Suppressor macrophage treated with lipopolysaccharide for 1 hour (primary cell): ENCODE data around the gene CYB5R3.

Experiments used
- DNase-seq, 3 donors: peaks; one replicate each; pipeline ENCODE4 v3.0.0-alpha.2; 2020 to 2022

The CYB5R3 gene

DNA sequence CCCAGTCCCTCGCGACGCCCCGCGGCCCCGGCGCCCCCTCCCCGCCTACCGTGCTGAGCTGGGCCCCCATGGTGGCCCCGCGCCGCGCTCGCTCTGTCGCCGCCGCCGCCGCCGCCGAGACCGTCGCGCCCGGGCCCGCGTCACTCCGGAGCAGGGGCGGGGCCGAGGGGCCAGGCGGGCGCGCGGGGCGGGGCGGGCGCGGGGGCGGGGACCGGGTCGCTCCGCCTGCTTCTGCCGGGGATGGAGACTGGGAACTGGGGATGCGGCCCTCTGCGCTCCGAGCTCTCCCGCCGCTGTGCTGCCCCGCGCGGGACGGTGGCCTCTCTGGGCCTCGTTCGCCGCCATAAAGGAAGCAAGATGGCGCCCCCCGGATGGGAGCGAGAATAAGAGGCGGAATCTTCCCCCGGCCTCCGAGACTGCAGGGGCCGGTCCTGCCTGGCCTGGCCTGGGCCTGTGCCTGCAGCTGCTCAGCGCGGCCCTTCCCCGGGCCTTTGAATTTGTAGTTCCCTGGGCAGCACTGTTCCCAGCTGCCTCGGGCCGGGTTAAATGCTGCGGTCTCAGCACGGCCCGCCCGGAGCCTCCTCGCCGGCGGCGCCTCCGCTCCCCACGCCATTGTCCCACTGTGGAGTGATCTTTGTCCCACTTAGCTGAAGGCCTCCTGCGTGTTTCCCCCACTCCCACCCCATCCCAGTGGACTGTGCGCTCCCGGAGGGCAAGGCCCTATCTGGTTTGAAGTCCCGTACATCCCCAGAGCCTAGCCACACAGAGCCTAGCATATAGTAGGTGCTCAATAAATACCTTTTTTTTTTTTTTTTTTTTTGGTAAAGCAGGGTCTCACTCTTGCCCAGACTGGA is at the start of gene CYB5R3:
TSS of gene CYB5R3 (minus strand) at position 147 of the 854 bp plus-strand sequence. CDS start at position 70, 77 bp downstream.
- peak; percentile 80 to 96 (median 91) for DNase-seq

DNA sequence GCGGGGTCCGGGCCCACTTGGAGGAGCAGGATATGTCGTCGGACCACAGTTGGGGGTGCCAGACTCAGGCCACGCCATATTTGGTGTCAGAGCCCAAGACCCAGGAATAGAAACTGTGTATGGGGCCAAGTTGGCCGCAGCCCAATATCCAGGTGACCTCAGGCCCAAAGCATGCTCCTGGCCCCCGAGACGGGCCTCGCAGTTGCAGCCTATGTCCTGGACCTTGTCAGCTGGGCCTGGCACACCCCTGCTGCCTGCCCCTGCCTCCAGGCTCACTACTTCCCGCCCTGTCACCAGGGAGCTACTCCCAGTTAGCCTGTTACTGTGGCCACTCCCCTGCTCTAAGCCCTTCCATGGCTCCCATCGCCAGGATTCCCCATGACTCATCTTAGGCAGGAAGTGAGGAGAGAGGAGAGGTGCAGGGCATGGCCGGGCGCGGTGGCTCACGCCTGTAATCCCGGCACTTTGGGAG is 48.4 kb upstream of the CYB5R3 start:
- DNase-seq: peak in 2 of 3 donors; percentile 41 to 46

DNA sequence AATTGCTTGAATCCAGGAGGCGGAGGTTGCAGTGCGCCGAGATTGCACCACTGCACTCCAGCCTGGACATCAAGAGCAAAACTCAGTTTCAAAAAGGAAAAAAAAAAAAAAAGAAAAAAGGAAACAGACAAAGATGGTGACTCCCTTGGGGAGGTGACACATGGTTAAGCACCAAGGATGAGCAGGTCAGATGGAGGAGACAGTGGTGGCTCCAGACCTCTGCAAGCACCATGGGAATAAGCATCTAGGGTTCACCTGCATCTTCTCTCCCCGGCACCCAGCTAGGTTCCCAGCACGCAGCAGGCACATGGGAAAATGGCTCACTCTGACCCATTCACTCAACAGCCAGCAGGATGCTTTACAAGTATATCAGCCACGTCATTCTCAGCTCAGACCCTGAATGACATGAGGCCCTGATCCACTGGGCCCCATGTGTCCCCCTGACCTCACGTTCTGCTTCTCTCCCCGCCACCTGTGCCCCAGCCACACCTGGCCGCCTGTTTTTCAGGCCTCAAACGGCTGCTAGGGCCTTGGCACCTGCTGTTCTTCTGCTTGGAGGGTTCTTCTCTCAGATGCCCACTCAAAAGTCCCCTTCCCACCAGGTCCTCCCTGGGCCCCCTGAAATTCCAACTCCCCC is 47.3 kb upstream of the CYB5R3 start:
- no peak for DNase-seq

DNA sequence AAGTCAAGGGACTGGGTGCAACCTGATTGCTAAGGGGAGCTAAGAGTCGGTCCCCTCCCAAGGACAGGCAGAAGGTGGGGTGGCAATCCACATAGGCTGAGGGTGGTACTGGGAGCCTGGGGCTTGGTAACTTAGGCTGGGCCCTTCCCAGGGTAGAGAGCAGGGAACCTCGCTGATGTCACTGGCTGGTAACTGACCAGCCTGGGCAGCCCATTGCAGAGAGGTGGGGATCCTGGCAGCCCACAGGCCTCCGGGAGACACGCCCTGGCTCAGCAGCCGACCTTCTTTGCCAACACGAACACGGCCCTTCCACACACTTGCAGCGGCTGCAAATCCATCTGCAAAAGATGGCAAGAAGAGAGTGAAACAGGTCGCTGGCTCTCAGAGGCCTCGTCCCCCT is 46.1 kb upstream of the CYB5R3 start:
- no peak for DNase-seq

DNA sequence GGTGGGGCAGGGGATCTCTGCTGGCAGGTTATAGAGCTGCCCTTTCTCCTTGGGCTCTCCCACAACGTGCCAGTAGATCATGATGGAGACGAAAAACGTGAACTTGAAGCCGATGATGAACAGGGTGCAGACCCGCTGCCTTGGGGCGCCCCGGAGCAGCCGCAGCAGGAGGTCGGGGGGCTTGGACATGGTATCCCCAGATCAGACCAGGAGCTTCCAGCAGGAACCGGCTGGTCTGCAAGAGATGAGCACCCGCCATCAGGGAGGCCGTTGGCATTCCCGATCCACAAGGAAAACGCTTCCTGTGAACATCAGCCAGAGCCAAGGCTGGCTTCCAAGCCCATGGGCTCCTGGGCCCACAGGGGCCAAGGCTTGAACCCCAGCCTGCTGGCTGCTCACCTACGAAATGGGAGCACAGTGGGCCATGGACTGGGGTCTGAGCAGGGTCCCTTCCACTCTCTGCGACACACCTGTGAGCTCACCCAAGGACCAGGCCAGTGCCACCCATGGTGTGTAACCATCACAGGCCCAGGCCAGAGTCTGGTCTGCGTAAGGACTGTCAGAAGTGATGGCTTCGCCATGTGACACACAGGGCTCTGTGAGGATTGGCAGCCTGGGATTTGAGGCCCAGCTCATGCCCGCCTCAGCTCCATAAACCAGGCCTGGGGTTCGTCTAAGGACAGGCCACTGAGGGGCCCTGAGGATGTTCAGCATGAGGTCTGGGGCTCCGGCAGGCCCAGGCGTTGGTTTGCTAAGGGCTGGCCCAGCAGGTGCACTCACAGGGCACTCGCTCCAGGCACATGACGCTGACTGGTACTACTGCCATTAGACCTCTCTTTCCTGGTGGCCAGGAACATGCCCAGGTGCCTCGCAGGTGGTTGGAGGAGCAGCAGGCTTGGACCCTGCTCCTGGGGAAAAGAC is 44.8 kb upstream of the CYB5R3 start:
- DNase-seq: no peak

DNA sequence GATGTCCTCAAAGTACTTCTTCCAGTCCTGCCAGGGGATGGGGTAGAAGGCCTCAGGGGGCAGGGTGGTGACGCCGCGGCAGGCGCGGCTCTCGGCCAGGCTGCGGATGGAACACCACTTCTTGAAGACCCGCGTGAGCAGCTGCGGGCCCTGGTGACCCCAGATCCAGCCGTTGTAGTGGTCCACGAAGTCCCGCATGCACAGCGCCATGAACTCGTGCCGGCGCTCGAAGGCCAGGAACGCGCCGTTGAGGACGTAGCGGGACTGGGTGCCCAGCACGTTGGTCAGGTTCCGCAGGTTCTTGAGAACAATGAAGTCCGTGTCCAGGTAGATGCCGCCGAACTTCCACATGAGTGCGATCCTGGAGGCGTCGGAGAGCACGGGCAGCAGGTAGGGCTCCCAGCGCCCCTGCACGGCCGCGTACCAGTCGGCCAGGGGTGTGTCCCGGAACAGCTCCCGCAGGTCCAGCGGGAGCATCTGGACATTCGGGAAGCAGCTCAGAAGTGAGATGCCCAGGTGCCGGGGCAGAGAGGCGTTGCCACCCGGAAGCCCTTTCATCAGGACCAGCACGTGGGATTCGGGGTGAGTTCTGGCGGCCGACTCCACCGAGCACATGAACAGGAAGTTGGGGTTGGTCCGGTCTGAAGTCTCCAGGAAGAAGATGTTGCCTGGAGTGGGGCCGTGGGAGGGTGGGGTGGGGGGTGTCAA is 44.0 kb upstream of the CYB5R3 start:
- no peak for DNase-seq

DNA sequence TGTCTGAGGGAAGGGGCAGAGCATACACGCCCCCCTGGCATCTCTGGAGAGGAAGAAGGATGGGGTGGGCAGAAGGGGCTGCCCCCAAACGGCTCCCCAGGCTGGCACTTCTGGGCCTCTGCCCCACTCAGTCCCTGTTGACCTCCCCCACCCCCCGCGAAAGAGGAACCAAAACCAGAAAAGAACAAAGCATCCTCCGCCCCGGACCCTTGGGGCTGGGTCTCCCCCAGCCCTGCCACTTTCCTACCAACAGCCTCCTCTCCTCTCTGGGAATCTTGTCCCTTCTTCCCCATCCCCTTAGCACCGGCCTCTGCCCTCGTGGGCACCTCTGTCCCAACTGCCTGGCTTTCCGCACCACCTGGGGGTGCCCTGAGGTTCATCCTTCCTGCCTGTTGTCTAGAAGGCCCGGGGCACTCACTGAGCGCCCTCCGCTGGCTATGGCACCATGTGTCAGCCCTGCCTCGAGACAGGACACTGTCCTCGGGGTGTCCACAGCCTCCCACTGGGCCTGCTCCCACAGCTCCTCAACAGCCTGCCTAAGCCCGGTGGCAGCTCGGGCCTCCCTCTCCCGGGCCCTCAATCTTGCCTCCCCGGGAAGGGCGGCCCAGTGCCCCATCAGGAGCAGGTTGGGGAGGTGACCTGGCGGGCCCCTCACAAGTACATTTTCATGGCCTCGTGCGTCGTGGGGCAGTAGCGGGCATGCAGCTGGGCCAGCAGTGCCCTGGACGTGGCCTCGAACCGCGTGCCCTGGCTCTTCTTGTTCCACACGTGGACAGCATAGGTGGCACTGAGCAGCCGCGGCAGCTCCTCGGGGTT is 43.3 kb upstream of the CYB5R3 start:
- peak in 2 of 3 donors; percentile 52 to 61 for DNase-seq

DNA sequence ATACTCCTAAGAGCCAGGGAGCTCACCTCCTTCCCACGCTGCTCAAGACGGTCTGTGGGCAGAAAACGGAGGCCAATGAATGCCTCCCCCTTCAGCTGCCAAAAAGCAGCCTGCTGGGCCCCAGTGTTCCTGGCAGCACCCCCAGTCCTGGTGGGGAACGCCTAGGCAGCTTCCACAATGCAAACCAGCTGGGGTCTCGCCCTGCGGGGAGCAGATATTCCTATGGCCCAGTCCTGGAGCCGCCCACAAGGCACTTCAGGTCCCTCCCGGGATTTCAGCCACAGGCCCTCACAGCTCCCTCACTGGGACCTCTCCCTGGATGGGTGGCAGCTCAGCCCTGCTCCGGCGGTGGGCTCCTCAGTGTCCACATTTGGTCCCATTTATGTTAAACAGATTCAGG is 42.2 kb upstream of the CYB5R3 start:
- no peak for DNase-seq

DNA sequence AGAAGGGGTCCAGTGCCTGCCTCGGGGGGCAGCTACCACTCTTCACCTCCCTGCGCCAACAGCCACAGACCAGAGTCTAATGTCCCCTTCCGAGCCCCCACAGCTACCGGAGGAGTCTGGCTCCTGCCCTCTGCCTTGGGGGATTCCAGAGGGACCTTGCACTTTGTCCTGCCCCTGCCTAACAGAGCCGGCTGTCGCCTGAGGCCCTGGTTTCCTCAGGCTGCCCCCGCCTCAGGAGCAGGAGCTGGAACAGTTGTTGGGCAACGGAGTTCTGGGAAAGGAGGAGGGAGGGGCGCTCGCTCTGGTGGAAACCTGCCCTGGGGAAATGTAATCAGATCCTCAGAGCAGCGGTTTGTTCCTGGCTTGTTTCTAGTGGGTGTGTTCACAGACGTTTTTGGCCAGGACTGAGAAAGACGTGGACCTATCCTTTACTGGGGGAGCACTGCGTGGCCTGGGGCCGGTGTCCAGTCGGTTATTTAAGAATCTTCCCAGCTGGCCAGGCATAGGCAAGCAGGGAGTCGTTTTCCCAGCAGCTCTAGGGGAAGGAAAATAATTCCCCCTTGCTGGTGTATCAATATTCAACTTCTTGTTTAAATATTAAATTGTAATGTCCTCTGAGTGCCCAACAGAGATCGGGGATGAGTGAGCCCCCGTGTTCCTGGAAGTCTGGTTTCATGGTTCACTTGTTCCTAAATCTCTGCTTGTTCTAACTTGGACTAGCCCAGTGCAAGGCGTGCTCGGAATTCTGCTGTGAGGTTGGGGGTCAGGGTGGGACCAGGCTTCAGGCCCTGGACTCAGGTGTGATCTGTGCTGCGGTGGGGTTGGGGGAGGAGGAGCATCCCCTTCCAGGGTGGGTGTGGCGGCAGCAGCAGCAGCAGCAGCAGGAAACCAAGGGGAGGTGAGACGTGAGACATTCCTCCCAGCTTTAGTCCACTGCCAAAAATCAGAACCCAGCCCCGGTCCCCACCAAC is 39.3 kb upstream of the CYB5R3 start:
- DNase-seq: no peak

DNA sequence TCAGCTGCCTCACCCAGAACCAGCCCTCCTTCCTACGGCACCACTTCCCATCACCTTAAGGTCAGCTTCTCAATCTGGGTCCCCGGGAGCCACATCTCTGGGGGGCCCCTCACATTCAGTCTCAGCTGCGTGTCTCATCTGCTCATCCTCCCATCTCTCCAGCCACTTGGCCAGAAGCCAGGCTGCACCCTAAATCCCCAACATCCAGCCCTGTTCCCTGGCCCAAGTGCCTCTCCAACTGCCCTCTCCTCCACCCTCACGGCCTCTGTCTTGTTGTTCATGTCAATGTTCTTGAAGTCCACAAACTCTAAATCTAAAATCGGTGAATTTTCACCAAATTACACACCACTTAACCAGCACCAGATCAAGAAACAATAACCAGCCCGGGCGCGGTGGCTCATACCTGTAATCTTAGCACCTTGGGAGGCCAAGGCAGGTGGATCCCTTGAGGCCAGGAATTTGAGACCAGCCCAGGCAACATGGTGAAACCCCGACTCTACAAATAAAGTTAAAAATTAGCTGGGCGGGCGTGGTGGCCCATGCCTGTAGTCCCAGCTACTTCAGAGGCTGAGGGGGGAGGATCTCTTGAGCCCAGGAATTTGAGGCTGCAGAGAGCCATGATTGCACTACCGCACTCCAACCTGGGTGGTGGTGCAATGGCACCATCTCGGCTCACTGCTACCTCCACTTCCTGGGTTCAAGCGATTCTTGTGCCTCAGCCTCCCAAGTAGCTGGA is 37.7 kb upstream of the CYB5R3 start:
- DNase-seq: no peak

DNA sequence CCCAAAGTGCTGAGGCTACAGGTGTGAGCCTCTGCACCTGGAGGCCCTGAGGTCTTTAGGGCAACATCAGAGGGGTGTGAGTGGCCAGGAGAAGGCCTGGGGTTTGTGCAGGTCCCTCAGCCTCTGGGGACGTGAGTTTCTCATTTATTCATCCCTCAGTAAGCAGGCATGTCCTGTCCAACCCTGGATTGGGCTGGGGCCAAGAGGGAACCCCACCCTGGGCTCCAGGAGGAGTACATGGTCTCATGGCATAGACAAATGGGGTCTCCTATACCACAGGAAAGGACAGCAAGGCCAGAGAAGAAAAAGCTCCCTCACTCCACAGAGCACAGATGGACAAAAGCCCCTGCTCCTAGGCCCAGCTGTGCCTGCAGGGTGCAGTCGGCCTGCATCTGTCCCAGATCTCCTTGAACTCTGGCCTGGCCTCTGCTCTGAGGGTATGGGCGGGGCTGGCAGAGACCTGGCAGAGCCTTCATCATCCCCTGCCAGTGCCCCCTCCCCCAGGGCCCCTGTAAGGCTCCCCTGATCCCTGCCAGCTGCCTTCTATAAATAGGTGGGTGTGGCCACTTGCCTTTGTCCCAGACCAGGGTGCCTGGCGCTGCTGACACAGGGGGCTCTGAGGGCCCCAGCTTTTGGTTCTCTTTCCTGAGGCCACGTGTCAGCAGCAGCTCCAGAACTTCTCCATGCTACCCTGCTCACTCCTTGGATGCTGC is 36.9 kb upstream of the CYB5R3 start:
- no peak for DNase-seq

DNA sequence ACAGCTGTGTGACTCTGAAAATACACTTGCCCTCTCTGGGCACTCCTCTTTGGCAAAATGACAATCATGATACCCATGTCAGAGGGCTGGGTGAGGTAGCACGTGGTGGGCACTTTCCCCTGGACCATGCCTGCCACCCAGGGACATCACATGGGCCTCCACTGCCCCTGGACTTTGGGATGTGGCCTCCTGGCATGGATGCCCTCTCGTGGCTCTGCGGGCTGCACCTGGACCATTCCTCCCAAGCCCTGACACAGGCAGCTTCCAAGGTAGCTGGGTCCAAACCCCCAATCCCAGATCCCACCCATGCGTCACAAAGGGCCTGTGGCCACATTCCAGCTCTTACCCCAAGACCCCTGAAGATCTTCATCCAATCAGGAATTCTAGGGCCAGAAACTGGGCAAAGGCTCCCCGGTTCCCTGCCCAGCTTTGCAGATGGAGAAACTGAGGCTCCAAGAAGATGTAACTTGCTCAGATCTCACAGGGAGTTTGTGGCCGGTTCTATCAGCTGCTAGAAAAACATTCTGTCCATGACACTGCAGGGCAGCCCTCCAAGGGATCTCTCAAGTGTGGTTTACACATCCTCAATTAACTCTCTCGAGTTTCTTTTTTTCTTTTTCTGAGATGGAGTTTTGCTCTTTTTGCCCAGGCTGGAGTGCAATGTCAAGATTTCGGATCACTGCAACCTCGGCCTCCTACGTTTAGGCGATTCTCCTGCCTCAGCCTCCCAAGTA is 35.4 kb upstream of the CYB5R3 start:
- DNase-seq: no peak

DNA sequence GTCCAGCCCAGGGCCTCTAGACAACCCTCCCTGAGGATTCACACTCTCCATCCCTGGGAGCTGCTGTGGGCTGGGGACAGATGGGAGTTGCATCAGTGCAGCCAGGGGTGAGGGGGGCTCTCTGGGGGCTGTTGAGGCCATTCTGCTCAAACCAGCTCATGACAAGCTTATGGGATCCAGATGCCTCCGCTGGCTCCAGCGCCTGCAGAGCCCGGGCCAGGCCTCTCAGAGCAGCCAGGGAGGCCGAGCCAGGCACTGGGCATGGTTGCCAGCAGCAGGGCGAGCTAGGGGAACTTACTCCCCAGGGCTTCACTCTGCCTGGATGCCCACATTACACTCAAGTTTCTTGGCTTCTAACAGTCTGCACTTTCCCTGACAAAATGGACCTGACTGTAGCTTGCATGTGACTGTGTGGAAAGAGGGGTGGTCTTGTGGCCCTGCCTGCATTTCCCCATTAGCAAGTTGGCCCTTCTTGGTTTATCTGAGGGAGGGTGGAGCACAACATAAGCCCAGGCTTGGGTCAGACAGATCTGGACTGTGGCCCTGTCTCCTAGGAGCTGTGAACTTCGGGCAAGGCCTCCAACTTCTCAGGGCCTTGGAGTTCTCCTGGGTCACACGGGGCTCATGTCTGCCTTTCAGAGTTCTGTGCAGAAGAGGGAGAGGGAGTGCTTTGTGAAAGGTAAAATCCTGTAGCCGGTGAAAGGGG is 34.5 kb upstream of the CYB5R3 start:
- no peak for DNase-seq

DNA sequence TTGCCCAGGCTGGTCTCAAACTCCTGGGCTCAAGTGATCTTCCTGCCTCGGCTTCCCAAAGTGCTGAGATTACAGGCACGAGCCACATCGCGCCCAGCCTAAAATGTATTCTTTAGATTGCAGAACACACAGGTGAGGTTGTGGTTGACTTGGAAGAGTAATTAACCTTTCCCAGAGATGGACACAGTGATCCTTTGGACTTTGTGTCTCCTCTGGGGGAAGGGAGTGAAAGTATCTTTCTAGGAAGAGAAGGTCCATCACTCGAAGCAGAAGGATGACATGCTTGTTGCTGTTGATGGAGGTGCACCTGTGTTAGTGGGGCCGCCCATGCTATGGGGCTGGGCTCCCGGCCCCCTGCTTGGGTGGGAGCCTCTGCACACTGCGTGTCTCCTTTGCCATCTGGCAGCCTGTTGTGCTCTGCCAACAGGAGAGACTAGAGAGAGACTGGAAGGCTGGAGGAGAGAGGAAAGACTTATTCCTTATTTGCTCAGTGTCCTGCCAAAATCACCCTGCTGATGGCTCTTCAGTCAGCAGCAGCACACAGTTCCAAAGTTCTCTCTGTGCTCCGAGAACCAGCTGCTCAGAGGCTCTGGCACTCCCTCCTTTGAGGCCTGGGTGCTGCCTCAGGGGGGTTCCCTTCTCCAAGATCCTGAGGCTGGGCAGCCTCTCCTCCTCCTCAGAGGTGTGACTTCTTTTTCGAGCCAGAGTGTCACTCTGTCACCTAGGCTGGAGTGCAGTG is 33.1 kb upstream of the CYB5R3 start:
- DNase-seq: no peak

DNA sequence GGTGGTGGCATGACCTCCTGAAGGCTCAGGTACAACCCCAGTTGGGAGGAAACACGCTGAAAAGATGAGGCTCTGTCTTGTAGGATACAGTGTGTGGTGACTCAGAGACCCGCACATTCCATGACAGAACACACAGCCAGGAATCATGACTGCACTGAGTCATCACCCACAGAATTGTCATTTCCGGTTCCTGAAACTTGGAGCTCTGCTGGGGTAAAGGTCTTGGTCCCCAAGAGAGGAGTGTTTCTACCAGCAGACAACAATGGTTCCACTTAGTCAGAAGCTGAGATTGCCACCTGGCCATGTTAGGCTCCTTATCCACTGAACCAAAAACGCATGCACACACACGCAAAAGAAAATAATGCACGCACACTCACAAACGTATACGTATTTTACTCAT is 31.5 kb upstream of the CYB5R3 start:
- peak; percentile 88 to 97 (median 97) for DNase-seq

DNA sequence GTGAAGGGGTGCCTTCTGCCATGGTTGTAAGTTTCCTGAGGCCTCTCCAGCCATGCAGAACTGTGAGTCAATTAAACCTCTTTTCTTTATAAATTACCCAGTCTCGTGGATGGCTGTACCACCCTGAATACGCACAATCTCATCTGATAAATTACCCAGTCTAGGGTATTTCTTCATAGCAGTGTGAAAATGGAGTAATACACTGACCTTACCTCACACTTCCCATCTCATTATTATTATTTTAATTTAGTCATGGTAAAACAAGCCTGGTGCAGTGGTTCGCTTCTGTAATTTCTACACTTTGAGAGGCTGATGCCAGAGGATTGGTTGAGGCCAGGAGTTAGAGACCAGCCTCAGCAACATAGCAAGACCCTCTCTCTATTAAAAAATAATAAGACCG is 30.5 kb upstream of the CYB5R3 start:
- peak in 2 of 3 donors; percentile 33 to 40 for DNase-seq

DNA sequence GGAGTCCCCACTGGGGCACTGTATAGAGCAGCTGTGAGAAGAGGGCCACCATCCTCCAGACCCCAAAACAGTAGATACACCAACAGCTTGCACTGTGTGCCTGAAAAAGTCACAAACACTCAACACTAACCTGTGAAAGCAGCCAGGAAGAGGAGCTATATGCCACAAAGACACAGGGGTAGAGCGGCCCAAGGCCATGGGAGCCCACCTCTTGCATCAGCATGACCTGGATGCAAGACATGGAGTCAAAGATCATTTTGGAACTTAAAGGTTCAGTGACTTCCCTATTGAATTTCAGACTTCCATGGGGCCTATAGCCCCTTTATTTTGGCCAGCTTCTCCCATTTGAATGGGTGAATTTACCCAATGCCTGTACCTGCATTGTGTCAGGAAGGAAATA is 29.7 kb upstream of the CYB5R3 start:
- DNase-seq: no peak
